HG02973 (cell line): ENCODE data around the gene PRRG4.
A peak's percentile ranks its signal among the peaks of the same experiment; 100 is the strongest.
"Not testable (repeated sequence)": the region's sequence is repeated elsewhere in the genome, so short reads cannot be mapped to it uniquely, and the experiment has no call there.

ENCODE experiments used
- ATAC-seq: cut with Tn5 transposase; IDR thresholded peaks from one replicate; pipeline ENCODE4 v1.9.1; 2021; ENCODE audit warnings: moderate library complexity; ENCODE audit not compliant: unreplicated experiment

Gene PRRG4

GRCh38 chr11:32884770-32885384 lies 55.1 kb downstream of the PRRG4 start:
- ATAC-seq = no peak

GRCh38 chr11:32885556-32885955 lies 55.8 kb downstream of the PRRG4 start:
- ATAC-seq = no peak

- no peak for ATAC-seq
These were observed 56.5 kb downstream of the PRRG4 start for GRCh38 chr11:32886180-32886579.

GRCh38 chr11:32887707-32888383 lies 58.1 kb downstream of the PRRG4 start:
- not testable (repeated sequence) for ATAC-seq

GRCh38 chr11:32888384-32888710 lies 58.6 kb downstream of the PRRG4 start:
- ATAC-seq = not testable (repeated sequence)

GRCh38 chr11:32888805-32889204 lies 59.1 kb downstream of the PRRG4 start:
- no peak for ATAC-seq

GRCh38 chr11:32890843-32891656 lies 61.3 kb downstream of the PRRG4 start:
- no peak for ATAC-seq

GRCh38 chr11:32891657-32892354 lies 62.1 kb downstream of the PRRG4 start:
- no peak for ATAC-seq

- ATAC-seq = peak; percentile 57
These were observed 62.8 kb downstream of the PRRG4 start, which contains the start of gene QSER1 for GRCh38 chr11:32892355-32893092. Gene QSER1, plus strand, starts transcription at chr11:32892811. Its CDS starts 315 bp downstream, at chr11:32893126.

GRCh38 chr11:32893093-32893342 lies 63.3 kb downstream of the PRRG4 start:
- ATAC-seq = no peak

GRCh38 chr11:32893343-32894148 lies 63.8 kb downstream of the PRRG4 start:
- ATAC-seq = peak; percentile 32

GRCh38 chr11:32894149-32894827 lies 64.6 kb downstream of the PRRG4 start:
- ATAC-seq = no peak

GRCh38 chr11:32894921-32895320 lies 65.2 kb downstream of the PRRG4 start:
- ATAC-seq = no peak

GRCh38 chr11:32895471-32895870 lies 65.7 kb downstream of the PRRG4 start:
- no peak for ATAC-seq

- ATAC-seq = no peak
These were observed 67.4 kb downstream of the PRRG4 start for GRCh38 chr11:32897103-32897502.

GRCh38 chr11:32899438-32899837 lies 69.7 kb downstream of the PRRG4 start:
- peak; percentile 25 for ATAC-seq

GRCh38 chr11:32902089-32902665 lies 72.5 kb downstream of the PRRG4 start:
- no peak for ATAC-seq

- no peak for ATAC-seq
These were observed 75.4 kb downstream of the PRRG4 start for GRCh38 chr11:32905028-32905667.
